Measurements from ENCODE around the gene PGLYRP1. TPM values are rescaled to one million over a fixed set of nuclear protein-coding genes. Genes with fewer than 3 reads are reported as not detected.

PGLYRP1 gene
- polyA plus RNA-seq, 1 of the 3 experiments (the other 2 are of a cell fraction) = not detected

GRCh38 chr19:45969676-45970075, 53.2 kb downstream of the PGLYRP1 start:
- H3K4me3 ChIP-seq (ENCODE audit: low read depth in 2 of 2, low read length in 1 of 2) = no peak overlapping the region
- H3K27ac ChIP-seq (ENCODE audit: low read depth in 2 of 2, low read length in 1 of 2) = no peak overlapping the region
- H3K9ac ChIP-seq = no peak overlapping the region
- no peaks in the 10 kb centered on the region for H4K20me1 ChIP-seq (ENCODE audit: insufficient read depth)
- H3K4me2 ChIP-seq = no peak overlapping the region
- no peaks in the 10 kb centered on the region for H3K9me3 ChIP-seq
- TF ChIP-seq, protein P1, sequence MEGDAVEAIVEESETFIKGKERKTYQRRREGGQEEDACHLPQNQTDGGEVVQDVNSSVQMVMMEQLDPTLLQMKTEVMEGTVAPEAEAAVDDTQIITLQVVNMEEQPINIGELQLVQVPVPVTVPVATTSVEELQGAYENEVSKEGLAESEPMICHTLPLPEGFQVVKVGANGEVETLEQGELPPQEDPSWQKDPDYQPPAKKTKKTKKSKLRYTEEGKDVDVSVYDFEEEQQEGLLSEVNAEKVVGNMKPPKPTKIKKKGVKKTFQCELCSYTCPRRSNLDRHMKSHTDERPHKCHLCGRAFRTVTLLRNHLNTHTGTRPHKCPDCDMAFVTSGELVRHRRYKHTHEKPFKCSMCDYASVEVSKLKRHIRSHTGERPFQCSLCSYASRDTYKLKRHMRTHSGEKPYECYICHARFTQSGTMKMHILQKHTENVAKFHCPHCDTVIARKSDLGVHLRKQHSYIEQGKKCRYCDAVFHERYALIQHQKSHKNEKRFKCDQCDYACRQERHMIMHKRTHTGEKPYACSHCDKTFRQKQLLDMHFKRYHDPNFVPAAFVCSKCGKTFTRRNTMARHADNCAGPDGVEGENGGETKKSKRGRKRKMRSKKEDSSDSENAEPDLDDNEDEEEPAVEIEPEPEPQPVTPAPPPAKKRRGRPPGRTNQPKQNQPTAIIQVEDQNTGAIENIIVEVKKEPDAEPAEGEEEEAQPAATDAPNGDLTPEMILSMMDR (IDR thresholded peaks at IDR 0.05) = no peak
- TF ChIP-seq, protein P2, sequence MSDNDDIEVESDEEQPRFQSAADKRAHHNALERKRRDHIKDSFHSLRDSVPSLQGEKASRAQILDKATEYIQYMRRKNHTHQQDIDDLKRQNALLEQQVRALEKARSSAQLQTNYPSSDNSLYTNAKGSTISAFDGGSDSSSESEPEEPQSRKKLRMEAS (IDR thresholded peaks at IDR 0.05; ENCODE audit: low read depth) = no peak
- TF ChIP-seq TEAD4 (IDR thresholded peaks at IDR 0.05; ENCODE audit: borderline replicate concordance, insufficient read depth) (no peak), FOXM1 (IDR thresholded peaks at IDR 0.05; ENCODE audit: low read depth) (no peak), TCF12 (IDR thresholded peaks at IDR 0.05) (no peak), FOXJ3 (CRISPR knock-in tag; IDR thresholded peaks at IDR 0.05) (no peak), CHD2 (IDR thresholded peaks at IDR 0.05; ENCODE audit: low read length, partially characterized antibody) (no peak), RXRA (IDR thresholded peaks at IDR 0.05; ENCODE audit: borderline replicate concordance, low read depth) (no peak), FOSL2 (IDR thresholded peaks at IDR 0.05; ENCODE audit: borderline replicate concordance, low read depth) (no peak), USF2 (IDR thresholded peaks at IDR 0.05; ENCODE audit: borderline replicate concordance, low read depth, low read length) (no peak), IRF3 (IDR thresholded peaks at IDR 0.05; ENCODE audit: low read depth, low read length) (no peak), JUND (IDR thresholded peaks at IDR 0.05) (no peak), EP300 (IDR thresholded peaks at IDR 0.05; ENCODE audit: borderline replicate concordance in 1 of 2, low read depth in 1 of 2, low read length in 1 of 2) (no peak), NFIC (IDR thresholded peaks at IDR 0.05; ENCODE audit: borderline replicate concordance) (no peak), EZH2phosphoT487 (IDR thresholded peaks at IDR 0.05; ENCODE audit: borderline replicate concordance, low read depth) (no peak), YY1 (IDR thresholded peaks at IDR 0.05; ENCODE audit: low read depth) (no peak), GATA2 (CRISPR knock-in tag; IDR thresholded peaks at IDR 0.05) (no peak), SIN3A (IDR thresholded peaks at IDR 0.05; ENCODE audit: borderline replicate concordance, low read depth, low read length) (no peak), ELF1 (IDR thresholded peaks at IDR 0.05) (no peak)
- TF ChIP-seq, protein P3, sequence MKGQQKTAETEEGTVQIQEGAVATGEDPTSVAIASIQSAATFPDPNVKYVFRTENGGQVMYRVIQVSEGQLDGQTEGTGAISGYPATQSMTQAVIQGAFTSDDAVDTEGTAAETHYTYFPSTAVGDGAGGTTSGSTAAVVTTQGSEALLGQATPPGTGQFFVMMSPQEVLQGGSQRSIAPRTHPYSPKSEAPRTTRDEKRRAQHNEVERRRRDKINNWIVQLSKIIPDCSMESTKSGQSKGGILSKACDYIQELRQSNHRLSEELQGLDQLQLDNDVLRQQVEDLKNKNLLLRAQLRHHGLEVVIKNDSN (IDR thresholded peaks at IDR 0.05; ENCODE audit: borderline replicate concordance, low read depth) = no peak
- H3K27me3 ChIP-seq (ENCODE audit: insufficient read depth) = no peaks in the 10 kb centered on the region
- no peak overlapping the region for H2AFZ ChIP-seq (ENCODE audit: low read depth)
- H3K9me2 ChIP-seq = no peaks in the 10 kb centered on the region
- CTCF ChIA-PET = interaction anchor here (1.0 to 1.1 kb wide), 2 partner anchors 47 to 59 kb away, joined by 3 to 5 read pairs; no protein-coding TSS in a partner anchor
- peaks cover 5% of the 10 kb centered on the region for H3F3A ChIP-seq (replicated peaks; ENCODE audit: insufficient read depth)
- H3K79me2 ChIP-seq (ENCODE audit: insufficient read depth) = no peaks in the 10 kb centered on the region
- no peaks in the 10 kb centered on the region for H3K36me3 ChIP-seq (replicated peaks in 1 of 2; ENCODE audit: control insufficient read depth in 1 of 2, insufficient read depth in 2 of 2, low read length in 1 of 2)
- DNase-seq = no peak
- POLR2A ChIA-PET = interaction anchor here (0.6 kb wide), 1 partner anchor 25 kb away, joined by 3 read pairs; the partner anchor contains the start of gene CCDC61
- 79% methylated on average over 5 of the region's 5 CpGs for WGBS (ENCODE audit: low lambda C conversion rate)
- peaks cover 0 to 9% of the 10 kb centered on the region in 2 experiments; a peak in 1 of 4 replicates for H3K4me1 ChIP-seq (ENCODE audit: control insufficient read depth in 1 of 2, insufficient read depth in 2 of 2, low read depth in 1 of 2, low read length in 1 of 2)

Small RNAs within 50 kb of the gene (small RNA-seq; reads per million reads assigned to genes)
- gene MIR769 = 6.1 to 196 (median 80.7) reads per million in 7 experiments

Other genes starting within 250 kb of the PGLYRP1 start
- gene DMPK, start 240.6 kb downstream of the PGLYRP1 start, polyA plus RNA-seq (2012; rRNA removed) = 86.4 and 92.2 TPM in 2 replicates
- 39.3 and 40.6 TPM in 2 replicates for gene DMWD, start 230.2 kb downstream of the PGLYRP1 start, polyA plus RNA-seq (2012; rRNA removed)
- gene RSPH6A, start 207.7 kb downstream of the PGLYRP1 start, polyA plus RNA-seq (2012; rRNA removed) = 0.02 TPM in 1 of 2 replicates, not detected in the other
- 76.3 and 92.7 TPM in 2 replicates for gene SYMPK, start 159.9 kb downstream of the PGLYRP1 start, polyA plus RNA-seq (2012; rRNA removed)
- gene FOXA3, start 158.7 kb downstream of the PGLYRP1 start, polyA plus RNA-seq (2012; rRNA removed) = 0.97 and 1.5 TPM in 2 replicates
- 11.8 and 16.8 TPM in 2 replicates for gene IRF2BP1, start 136.9 kb downstream of the PGLYRP1 start, polyA plus RNA-seq (2012; rRNA removed)
- gene MYPOP, start 120.4 kb downstream of the PGLYRP1 start, polyA plus RNA-seq (2012; rRNA removed) = 2.8 and 5.1 TPM in 2 replicates
- not detected in 2 replicates for gene NANOS2, start 108.3 kb downstream of the PGLYRP1 start, polyA plus RNA-seq (2012; rRNA removed)
- 1.3 and 1.9 TPM in 2 replicates for gene NOVA2, start 49.2 kb downstream of the PGLYRP1 start, polyA plus RNA-seq (2012; rRNA removed)
- gene CCDC61, start 27.6 kb downstream of the PGLYRP1 start, polyA plus RNA-seq (2012; rRNA removed) = 6.8 and 7.6 TPM in 2 replicates
- not detected in 2 replicates for gene IGFL4, start 17.9 kb upstream of the PGLYRP1 start, polyA plus RNA-seq (2012; rRNA removed)
- gene IGFL3, start 101.6 kb upstream of the PGLYRP1 start, polyA plus RNA-seq (2012; rRNA removed) = not detected in 2 replicates
- gene IGFL2, start 125.2 kb upstream of the PGLYRP1 start, polyA plus RNA-seq (2012; rRNA removed) = 0.21 and 0.23 TPM in 2 replicates
- not detected in 2 replicates for gene IGFL1, start 206.7 kb upstream of the PGLYRP1 start, polyA plus RNA-seq (2012; rRNA removed)